Measurements from ENCODE around the gene ACBD6. TPM values are rescaled to one million over a fixed set of nuclear protein-coding genes. Genes with fewer than 3 reads are reported as not detected.

The ACBD6 gene
- total RNA-seq, 4 donors from 2014 or later, result 26.4 to 34.6 (median 31.5) TPM

DNA sequence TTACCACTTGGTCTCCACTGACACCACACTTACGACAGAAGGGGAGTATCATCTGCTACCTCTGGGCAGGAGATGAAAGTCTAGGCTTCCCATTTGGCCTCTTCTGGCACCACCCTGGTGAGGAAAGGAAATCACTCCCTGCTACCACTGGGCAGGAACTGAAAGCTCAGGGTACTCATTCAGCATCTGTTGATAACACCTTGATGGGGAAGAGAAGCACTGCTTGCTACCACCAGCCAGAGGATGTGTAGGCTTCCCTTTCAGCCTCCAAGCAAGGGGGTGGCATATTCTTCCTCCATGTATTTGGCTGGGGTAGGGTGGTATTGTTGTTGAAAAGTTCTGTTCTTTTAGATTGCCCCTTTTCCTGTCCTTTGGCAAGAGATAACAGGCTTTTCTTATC lies 115.0 kb downstream of the ACBD6 start:
- TF ChIP-seq, protein P1, sequence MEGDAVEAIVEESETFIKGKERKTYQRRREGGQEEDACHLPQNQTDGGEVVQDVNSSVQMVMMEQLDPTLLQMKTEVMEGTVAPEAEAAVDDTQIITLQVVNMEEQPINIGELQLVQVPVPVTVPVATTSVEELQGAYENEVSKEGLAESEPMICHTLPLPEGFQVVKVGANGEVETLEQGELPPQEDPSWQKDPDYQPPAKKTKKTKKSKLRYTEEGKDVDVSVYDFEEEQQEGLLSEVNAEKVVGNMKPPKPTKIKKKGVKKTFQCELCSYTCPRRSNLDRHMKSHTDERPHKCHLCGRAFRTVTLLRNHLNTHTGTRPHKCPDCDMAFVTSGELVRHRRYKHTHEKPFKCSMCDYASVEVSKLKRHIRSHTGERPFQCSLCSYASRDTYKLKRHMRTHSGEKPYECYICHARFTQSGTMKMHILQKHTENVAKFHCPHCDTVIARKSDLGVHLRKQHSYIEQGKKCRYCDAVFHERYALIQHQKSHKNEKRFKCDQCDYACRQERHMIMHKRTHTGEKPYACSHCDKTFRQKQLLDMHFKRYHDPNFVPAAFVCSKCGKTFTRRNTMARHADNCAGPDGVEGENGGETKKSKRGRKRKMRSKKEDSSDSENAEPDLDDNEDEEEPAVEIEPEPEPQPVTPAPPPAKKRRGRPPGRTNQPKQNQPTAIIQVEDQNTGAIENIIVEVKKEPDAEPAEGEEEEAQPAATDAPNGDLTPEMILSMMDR (IDR thresholded peaks at IDR 0.05; ENCODE audit: low read depth), result no peak

GRCh38 chr1:180386745-180387367 lies 115.5 kb downstream of the ACBD6 start:
- TF ChIP-seq, protein P1 (IDR thresholded peaks at IDR 0.05; ENCODE audit: low read depth), result no peak

DNA sequence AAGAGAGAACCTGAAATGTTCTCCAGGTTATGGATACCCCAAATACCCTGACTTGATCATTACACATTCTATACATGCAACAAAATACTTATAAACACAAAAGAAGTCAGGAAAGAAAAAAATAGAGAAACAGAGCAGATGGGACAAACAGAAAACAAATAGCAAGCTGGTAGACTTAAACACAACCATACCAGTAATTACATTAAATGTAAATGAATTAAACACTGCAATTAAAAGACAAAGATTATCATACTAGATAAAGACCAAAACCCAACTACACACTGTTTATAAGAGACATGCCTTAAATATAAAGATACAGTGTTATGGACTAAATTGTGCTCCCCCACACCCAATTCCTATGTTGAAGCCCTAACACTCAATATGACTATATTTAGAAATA lies 117.2 kb downstream of the ACBD6 start:
- TF ChIP-seq, protein P1 (IDR thresholded peaks at IDR 0.05; ENCODE audit: low read depth), result no peak

DNA sequence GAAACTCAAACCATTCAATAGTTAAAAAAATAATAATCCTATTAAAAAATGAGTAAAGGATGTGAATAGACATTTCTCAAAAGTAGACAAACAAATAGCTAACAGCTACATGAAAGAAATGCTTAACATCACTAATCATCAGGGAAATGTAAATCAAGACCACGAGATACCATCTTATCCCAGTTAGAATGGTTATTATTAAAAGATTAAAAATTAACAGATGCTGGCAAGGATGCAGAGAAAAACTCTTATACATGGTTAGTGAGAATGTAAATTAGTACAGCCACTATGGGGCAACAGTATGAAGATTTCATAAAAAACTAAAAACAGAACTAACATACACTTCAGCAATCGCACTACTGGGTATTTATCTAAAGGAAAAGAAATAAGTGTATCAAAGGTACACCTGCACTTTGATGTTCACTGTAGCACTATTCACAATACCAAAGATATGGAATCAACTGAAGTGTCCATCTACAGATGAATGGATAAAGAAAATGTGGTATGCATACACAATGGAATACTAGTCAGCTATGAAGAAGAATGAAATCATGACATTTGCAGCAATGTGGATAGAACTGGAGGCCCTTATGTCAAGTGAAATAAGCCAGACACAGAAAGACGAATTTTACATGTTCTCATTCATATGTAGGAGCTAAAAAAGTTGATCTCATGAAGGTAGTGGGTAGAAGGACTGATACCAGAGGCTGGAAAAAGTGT lies 117.9 kb downstream of the ACBD6 start:
- TF ChIP-seq, protein P1 (IDR thresholded peaks at IDR 0.05; ENCODE audit: low read depth), result no peak

DNA sequence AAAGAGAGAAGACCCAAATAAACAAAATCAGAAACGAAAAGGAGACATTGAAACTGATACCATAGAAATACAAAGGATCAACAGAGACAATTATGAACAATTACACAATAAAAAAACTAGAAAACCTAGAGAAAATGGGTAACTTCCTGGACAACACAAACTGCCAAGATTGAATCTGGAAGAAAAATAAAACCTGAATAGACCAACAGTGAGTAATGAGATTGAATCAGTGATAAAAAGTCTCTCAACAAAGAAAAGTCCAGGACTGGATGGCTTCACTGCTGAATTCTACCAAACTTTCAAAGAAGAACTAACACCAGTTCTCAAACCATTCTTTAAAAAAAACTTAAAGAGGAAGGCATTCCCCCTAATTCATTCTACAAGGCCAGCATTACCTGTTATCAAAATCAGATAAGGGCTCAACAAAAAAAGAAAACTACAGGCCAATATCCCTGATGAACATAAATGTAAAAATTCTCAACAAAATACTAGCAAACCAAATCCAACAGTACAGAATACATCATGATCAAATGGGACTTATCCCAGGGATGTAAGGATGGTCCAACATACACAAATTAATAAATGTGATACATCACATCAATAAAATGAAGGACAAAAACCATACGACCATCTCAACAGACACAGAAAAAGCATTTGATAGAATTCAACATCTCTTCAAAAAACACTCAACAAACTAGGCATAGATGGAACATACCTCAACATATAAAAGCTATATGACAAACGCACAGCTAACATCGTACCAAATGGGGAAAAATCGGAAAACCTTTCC lies 119.9 kb downstream of the ACBD6 start:
- TF ChIP-seq, protein P1 (IDR thresholded peaks at IDR 0.05; ENCODE audit: low read depth), result no peak

DNA sequence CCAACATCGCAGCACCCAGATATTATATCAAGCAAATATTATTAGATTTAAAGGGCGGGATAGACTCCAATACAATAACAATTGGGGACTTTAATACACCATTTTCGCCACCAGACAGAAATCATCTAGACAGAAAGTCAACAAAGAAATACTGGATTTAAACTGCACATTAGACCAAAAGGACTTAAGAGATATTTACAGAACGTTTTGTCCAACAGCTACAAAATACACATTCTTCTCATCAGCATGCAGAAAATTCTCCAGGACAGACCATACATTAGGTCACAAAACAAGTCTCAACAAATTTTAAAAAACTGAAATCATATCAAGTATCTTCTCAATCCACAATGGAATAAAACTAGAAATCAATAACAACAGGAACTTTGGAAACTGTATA lies 121.2 kb downstream of the ACBD6 start:
- TF ChIP-seq, protein P1 (IDR thresholded peaks at IDR 0.05; ENCODE audit: low read depth), result no peak
